Measurements from ENCODE around the gene KCNAB3.

The KCNAB3 gene

DNA sequence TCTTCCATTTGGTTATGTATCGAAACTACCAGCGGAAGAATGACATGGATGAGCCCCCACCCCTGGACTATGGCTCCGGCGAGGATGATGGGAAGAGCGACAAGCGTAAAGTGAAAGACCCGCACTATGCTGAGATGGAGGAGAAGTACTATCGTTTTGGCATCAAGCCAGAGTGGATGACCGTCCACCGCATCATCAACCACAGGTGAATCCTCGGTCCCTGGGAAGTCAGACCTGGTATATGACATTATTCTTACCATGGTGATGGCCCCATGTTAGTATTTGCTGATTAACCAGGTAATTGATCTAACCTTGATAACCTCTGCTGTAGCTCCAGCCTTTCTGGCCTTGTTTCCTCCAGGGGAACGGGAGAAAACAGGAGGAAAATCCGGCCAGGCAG, 32.6 kb downstream of the KCNAB3 start:
- DNase-seq, result no peak

DNA sequence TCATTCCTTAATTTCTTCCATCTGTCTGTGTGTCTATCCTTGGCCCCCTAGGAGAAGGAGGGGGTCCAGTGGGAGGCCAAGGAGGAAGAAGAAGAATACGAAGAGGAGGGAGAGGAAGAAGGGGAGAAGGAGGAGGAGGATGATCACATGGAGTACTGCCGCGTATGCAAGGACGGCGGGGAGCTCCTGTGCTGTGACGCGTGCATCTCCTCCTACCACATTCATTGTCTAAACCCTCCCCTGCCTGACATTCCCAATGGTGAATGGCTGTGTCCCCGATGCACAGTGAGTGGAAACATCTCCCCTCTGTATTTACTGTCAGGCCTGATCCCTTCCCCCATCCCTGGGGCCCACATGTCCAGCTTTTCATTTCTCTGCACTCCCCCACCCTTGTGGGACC, 34.8 kb downstream of the KCNAB3 start:
- no peak for DNase-seq

DNA sequence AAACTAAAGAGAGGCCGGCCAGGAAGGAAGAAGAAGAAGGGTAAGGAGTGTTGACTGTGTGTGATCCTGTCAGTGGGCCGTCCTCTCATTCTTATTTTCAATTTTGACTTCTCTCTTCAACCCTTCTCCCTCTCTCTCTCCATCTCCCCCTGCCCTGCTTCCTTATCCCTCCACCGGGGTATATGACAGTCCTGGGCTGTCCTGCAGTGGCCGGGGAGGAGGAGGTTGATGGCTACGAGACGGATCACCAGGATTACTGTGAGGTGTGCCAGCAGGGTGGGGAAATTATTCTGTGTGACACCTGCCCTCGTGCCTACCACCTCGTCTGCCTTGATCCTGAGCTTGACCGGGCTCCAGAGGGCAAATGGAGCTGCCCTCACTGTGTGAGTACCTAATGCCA, 35.4 kb downstream of the KCNAB3 start:
- DNase-seq, result no peak

DNA sequence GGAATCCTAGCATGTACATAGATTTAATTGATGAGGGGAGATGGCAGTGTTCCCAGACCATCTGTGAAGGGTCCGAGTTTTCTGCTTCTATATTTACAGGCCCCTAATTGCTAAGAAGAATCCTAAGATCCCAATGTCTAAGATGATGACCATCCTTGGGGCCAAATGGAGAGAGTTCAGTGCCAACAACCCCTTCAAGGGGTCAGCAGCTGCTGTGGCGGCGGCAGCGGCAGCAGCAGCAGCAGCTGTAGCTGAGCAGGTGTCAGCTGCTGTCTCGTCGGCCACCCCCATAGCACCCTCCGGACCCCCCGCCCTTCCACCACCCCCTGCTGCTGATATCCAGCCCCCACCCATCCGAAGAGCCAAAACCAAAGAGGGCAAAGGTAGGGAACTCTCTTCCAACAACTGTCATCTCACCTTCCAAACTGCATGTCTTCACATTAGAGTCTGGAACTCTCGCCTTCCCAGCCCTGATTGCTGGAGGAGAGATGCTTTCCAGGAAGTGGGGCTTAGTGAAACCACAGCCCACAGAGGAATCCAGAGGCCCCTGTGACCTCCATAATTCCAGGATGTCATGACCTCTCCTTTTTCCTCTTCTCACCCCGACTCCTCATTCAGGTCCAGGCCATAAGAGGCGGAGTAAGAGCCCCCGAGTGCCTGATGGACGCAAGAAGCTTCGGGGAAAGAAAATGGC, 36.3 kb downstream of the KCNAB3 start:
- DNase-seq, result no peak

DNA sequence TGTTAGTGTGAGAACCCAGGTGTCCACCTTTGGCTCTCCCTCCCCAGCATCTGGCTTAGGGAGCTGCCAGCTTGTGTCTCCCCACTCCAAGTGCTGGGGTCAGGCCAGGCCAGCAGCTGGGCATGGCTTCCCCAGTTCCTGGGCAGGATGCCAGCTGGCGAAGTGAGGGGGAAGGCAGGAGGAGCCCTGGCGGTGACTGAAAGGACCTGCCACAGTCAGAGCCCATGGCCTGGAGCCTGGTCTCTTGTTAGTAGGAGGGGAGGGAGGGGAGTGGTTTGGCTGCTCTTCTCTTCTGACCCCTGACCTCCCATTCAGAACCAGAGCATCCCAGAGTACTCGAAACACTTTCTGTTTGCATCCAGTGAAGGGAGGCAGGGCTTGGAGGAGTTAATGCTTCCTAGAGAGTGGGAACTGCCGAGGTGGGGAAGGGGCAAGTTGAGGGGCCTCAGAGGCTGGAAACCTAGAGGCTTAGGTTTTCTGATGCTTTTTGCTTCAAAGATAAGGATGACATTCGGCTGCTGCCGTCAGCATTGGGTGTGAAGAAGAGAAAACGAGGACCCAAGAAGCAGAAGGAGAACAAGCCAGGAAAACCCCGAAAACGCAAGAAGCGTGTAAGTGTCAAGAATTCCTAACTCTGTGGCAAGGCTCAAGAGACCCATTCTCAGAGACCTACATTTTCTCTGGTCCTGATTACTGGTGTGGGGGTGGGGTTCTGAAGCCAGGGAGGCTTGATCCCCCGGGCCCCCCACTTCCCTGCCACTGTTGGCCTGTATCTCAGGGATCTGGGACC, 40.3 kb downstream of the KCNAB3 start:
- DNase-seq, result peak; percentile 92

DNA sequence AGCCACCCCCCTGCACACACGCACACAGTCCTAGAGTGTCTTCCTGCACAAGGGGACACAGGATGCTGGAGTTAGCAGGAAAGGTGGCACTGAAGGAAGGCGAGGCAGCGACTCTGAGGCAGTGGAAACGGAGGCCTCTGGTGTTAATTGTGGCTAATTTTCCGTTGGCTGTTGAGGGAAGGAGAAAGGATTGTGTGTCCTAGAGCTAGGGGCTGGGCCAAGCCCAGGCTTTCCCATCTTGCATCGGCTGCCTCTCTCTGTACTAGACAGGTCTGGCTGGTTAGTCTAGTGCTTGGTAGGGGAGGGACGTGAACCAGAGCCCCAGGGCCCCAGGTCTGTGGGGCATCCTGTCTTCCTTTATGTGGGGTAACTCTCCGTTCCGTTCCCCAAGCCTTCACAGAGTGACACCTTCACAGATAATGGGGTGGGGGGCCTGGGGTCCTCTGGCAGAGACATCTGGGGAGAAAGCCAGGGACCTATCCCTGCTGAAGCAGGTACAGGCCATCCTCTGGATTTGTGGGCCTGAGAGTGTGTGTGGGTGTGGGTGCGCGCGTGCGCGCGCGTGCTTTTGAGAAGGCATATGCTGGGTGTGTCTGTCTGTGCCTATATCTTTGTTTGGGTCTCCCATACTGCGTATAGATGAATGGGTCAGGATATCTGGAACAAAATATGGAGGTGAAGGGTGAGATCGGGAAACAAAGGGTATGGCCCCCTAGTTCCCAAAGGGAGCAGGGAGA, 41.3 kb downstream of the KCNAB3 start, which contains the start of gene CHD3:
CHD3 (plus strand) TSS at position 606 of the 737 bp plus-strand sequence. CDS start 212 bp downstream, outside the sequence.
- DNase-seq, result peak; percentile 54

DNA sequence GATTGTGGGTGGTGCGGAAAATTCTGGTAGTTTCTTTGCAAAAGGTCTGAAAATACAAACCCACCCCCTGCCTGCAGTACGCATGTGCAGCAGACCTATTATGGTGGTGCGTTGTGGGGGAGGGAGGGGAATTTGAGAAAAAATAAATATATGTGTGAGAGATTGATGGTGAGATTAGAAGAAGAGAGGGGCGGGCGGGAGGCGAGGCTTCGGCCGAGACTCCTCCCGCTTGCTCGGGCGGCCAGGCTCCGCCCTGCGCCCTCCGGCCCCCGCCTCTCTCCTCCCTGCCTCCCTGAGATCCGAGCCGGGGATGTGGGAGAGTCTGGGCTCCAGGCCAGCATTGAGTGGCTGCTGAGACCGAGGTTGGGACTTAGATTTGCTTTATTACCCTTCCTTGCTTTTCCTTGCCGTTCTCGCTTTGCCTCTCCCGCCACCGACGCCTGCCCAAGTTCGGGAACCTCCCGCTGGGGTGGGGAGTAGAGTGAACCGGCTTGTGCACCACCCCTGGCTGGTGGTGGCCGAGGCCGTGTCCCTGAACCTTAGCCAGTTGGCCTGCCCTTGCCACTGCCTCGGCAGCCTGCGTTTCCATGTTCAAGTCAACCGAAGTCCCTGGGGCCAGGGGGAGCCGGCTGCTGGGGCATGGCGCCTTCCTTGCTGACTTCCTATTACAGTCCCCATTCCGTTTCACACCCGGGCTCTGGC, 42.0 kb downstream of the KCNAB3 start:
- peak; percentile 96 for DNase-seq

DNA sequence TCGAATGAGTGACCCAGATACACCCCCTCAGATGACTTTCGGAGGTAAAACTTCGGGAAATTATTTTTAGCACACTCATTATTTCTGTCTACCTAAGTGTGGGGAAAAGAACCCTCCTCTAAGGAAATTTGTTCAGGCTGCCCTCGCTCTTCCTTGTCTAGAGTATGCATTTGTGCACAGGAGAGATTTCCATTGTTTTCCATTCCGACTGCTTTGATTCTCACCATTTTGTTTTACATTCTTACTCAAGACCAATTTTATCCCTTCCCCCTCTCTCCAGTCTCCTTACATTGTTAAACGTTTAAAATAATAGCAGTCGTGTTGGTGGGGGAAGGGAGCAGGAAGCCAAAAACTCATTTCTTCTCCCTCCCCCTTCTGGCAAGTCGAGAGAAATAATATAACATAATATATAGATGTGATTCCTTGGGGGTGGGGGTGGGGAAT, 42.6 kb downstream of the KCNAB3 start:
- DNase-seq, result peak; percentile 88

DNA sequence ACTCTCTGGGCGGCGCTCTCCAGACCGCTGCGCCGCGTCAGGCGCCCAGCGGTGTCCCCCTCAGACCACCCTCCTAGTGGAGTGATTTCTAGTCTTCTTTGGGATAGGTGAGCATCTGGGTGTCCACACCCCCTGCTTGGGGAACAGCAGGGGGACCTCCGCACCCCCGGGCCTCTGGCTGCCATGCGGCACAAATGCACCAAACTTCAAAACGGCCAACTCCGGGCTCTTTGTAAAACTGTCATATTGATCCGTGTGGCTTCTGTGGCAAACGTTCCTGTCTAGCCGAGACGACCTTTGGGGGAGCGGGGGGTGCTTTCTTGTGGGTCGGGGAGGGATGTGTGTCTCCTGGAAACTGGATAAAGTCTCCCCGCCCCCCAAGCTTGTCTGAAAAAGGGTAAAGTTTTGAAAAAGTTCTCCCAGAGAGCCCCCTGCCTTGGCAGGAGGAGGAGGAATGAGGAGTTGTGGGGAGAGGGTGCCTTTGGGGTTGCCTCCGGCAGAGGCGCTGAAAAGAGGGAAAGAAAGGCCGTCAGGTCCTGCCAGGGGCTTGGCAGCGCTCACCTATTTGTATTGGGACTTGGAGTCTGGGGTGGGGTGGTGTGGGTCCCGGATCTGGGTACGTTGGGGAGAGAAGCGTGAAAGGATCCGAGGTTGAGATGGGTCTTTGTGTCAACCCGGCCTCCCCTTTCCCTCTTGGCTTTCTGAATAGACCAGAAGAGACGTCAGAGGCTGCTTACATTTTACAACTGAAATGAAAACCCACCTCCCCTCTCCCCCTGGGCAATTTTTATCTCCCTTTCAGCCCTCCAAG, 43.2 kb downstream of the KCNAB3 start:
- peak; percentile 74 for DNase-seq

DNA sequence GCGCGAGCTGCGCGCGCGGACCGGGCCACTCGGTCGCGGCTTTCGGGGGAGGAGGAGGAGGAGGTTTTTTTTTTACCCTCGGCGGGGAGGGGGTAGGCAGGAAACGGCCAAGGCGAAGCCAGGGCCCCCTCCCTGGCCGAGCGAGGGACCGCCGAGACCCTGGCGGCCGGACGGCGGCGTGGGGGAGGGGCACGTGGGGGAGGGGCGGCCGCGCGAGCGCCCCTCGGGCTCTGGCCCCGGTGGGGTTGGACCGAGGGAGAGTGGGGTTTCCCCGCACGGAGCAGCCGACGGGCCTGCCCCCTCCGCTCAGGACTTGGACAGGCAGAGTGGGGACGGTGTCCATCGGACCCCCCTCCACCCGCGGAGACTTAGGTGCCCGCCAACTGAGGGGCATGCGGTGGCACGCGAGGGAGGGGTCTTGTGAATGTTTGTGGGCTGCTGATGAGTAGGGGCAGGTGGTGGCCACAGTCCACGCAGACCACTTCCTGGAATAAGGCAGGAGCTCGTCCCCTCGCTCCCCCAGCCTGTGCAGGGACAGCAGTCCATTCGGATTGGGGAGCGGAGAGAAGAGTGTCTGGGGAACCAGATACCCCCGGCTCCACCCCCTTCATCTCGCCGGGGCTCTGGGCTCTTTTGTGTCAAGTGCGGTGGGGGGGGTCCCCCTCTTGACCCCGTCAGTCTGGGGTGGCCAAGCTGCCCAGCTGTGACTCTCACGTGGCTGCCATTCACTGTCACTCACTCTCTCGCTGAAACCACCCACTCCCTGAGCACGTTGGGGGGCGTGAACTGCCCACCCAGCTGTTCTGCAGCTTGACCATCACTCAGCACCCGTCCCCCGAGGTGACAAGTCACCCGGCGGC, 44.1 kb downstream of the KCNAB3 start:
- peak; percentile 46 for DNase-seq

DNA sequence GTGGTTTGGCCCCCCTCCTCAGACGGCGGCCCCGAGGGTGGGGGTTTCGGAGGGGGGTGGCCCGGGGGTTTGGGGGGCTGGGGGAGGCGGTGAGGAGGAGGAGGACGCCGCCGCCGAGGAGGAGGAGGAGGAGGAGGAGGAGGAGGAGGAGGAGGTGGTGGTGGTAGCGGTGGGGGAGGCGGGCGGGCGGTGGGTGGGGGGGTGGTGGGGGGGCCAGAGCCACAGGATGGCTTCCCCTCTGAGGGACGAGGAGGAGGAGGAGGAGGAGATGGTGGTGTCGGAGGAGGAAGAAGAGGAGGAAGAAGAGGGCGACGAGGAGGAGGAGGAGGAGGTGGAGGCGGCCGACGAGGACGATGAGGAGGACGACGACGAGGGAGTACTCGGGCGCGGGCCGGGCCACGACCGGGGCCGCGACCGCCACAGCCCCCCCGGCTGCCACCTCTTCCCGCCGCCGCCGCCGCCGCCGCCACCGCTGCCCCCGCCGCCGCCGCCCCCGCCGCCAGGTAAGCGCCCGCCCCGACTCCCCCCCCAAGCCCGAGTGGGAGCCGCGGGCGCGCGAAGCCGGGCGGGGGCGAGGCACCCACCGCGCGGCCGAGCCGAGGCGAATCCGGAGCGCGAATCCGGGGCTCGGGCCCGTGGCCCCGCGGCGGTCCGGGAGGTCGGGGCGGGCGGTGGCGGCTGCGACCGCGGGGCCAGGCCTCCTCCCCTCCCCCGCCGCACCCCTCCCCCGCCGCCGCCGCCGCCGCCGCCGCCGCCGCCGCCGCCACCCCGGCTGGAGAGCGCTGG, 44.9 kb downstream of the KCNAB3 start:
- no peak for DNase-seq

DNA sequence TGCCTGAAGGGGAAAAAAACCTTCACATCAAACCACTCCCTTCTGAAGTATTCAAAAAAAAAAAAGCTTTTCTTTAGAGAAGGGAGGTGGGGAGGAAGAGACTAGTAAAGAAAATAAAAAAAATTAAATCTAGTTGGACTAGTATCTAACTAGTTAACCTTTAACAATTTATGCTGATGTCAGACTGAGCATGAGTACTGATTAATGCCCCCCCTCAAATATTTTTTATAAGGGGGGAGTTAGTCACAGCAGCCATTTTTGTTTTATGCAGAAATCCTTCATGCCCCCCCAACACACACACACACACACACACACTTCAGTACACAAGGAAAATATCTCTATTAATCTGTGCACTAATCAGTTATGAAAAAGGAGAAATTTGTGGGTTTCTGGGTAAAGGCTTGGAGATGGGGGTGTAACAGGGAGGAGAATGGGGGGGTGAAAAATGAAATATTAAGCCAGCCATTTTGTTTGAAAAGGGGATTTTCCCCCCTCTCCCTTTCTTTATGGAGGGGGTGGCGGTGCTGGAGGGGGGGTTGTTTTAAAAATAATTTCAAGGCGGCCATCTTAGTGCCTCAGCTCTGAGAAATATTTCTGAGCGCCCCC, 45.8 kb downstream of the KCNAB3 start:
- DNase-seq, result peak; percentile 72

DNA sequence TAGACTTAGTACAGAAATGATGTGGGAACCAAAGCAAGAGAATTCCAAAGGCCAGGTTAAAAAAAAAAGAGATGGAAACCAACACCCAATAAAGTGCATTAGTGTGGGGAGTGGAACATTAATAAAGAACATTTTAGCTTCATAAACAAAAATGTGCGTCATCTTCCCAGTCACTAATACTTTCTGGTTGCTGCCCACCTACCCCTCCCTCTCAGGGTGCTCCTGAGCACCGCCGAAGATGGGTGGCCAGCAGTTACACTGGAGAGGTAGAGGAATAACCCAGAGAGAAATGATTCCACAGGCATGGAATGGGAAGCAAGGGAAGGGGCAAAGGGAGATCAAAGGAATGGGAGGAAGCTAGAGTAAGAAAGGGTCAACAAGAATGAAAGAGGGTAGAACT, 47.0 kb downstream of the KCNAB3 start:
- peak; percentile 64 for DNase-seq

DNA sequence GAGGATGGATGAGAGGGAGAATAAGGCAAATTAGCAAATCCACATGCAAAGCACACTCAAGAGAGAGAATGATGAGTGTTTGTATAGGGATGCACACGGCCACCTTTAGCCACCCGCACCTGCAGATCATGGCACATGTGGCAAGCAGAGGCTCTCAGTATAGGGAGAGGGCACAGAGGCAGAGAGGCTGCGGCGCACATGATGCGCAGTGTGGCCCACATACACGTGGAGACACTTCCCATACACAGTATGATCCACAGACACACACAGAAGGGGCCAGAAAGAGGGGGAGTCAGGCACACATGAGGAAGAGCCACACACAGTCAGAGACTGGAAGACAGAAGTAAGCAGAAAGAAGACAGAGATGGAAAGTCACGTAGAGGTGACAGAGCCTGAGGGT, 47.6 kb downstream of the KCNAB3 start:
- DNase-seq, result peak; percentile 67

DNA sequence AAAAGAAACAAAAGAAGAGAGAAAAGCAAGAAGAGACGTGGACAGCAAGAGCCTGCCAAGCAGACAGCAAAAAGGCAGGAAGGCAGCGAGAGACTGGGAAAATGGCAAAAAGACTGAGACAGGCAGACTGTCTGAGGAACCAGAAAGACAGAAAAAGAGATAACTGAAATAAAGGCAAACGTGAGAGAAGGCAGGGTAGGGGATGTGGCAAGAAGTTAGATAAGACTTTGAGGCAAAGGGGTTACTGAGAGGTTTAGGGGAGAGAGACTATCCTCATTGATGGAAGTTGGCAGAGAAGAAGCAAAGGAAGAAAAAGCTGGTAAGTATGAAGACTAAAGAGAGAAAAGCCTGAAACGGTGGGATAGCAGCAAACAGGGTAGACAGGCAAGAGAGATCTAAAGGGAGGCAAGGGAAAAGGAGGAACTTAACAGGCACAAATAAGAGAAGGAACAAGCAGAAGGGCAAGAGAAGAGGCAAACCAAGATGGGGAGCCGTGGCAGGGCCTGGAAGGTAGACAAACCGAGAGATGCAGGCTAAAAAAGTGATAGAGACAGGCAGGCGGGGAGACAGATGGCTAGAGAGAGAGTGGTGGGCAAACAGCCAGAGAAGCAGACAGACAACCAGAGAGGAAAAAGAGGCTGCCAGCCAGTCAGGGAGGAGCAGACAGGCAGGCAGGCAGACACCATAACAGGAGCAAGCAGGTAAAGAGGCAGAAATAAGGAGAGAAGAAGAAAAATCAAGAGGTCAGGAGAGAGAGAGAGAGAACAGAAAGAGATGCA, 48.2 kb downstream of the KCNAB3 start:
- peak; percentile 96 for DNase-seq

DNA sequence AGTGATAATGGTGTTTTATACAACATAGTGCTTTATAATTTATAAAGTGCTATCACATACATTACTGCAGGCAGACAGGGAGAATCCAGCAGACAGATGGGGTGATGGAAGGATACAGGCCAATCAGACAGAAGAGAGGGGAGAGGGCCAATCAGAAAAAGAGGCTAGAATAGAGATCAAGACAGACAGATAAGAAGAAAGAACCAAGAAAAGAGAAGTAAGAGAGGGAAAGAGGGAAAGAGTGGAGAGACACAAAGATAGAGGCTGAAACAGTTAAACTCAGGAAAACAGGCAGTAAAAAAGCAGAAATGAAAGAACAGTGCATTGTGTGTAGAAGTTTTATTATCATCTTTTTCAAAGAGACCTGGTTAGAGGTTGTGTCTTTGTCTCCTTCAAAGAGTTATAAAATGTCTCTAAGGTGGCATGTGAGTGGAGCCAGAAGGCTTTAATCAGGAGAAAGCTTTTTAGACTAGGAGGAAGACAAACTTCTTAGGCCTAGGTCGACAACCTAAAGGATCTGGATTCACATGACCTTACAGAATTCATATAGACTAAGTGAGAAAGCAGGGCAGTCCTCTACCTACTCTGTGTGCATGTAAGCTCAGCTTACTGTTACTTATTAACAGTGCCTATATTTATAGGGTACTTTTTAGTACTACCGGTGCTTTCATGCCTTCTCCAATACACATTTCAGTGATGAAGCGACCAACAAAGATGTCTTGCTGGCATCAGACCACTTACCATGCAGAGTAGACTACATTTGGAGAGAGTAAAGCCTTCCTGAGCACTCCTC, 49.4 kb downstream of the KCNAB3 start:
- peak; percentile 11 for DNase-seq

DNA sequence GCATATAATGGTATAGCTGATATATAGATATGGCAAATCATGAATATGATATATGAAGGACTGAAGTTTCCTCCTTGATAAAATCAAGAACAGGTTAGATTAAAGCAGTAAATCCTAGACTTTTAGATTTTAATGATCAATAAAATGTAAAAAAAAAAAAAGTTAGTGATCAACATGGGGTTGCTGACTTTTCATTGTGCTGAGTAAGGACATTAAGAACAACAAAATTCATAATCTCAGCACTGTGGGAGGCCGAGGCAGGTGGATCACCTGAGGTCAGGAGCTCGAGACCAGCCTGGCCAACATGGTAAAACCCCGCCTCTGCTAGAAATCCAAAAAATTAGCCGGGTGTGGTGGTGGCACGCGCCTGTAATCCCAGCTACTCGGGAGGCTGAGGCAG, 51.4 kb downstream of the KCNAB3 start:
- no peak for DNase-seq

DNA sequence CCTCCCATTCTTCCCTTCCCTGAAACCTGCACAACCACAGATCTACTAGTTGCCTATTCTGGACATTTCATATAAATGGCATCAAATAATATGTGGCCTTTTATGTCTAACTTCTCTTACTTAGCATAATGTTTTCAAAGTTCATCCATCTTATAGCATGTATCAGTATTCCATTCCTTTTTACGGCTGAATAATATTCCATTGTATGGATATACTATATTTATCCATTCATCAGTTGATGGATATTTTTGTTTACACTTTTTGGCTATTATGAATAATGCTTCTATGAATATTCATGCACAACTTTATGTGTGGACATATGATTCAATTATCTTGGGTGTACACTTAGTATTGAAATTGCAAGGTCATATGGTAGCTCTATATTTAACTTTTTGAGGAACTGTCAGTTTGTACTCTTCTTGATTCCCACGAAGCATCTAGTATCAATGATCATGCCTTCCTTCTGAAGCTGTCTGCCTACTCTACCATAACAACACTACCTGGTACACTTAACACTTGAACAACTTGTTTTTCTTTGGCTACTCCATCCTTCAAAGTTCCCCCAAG, 53.8 kb downstream of the KCNAB3 start:
- DNase-seq, result no peak
